Brain pericyte (primary cell): ENCODE results near the gene IL18RAP.

Source experiments
- DNase-seq: peaks from one replicate; pipeline ENCODE4 v3.0.0-alpha.2; 2012; ENCODE audit warnings: low read depth, low spot score

Gene IL18RAP

DNA sequence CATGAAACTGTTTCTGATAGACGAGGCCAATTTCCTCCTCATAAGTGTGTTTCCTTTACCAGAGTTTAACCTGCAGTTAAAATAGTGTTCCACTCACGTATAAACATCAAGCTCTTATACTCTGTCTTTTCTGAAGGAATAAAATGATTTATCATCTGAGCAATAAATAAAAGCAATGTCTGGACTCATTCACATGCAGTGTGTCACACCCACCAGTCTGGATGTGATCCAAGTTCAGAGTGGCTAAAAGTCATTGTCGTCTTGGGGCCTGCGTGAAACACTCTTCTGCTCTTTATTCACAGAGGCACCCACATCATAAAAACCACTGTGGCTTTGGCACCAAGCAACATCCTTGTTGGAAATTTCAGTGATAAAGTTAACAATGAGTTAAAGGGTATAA lies 30.5 kb downstream of the IL18RAP start:
- no peak for DNase-seq

DNA sequence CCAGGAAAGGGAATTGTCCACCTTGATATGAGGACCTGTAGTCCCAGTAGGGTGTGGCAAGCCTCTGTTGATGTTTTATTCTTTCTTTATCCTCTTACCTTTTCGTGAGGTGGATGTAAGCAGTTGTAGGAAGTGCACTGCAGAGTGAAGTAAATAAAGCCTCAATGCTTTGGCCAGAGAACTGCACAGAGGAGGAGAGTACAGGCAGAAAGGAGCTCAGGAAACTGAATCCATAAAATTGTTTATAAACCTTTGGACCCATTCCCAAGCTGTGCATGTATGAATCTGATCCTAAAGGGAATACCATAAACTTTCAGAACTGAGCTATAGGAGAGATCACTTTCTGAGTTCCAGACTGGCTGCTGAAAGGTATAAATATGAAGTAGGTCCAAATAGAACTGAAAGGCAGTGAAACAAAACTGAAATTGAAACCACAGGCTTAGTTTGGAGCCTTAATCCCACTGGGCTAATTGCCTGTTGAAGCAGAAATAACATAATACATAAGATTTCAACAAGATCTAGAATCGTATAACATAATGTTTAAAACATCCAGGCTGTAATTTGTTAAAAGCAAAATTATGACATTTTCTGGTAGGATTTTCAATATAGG lies 32.2 kb downstream of the IL18RAP start:
- no peak for DNase-seq

DNA sequence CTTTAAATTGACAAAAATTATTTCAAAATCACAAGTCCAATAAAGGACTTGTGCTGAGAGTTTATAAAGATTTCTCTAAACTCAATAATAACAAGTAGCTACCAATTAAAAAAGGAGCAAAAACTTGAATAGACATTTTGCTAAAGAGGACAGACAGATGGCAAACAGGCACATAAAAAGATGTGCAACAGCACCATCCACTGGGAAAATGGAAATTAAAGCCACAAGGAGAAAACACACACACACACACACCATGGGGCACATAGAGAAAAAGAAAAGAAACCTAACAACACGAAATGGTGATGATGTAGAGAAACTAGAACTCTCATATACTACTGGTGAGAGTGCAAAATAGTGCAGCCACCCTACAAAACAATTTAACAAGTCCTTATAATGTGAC lies 37.5 kb downstream of the IL18RAP start:
- no peak for DNase-seq

DNA sequence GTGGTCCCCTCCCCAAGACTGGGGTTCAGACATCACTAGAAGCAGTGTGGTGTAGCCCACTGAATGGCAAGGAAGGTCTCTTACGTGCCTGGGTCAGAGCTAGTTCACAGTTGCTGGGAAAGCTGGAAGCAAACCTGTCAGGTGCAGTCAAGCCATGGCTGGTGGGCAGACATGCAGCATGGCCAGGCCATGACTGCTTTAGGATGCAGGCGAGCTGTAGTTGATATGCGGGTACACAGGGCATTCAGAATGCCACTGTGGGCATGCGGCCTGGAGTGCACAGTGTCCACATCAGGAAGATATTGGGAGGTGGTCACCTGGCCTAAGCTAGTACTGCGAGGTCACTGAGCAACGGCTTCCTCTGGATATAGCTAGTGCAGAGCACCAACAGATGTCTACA lies 38.2 kb downstream of the IL18RAP start:
- DNase-seq = no peak

DNA sequence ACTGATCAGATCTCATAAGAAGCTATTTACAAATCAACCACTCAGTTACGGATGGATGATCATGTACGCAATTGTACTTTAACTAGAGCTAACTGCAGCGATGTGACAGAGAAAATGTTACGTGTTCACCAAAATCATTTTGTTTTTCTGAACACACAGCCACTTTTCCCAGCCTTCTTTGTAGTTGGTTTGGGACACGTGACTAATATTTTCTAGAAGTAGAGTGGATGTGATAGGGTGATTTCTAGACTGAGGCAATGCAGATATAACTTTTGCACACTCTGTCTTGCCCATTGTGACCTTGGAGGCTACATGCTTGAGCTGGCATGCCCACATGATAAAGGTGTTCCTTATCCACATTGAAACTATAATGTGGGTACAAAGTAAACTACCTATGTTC lies 40.2 kb downstream of the IL18RAP start:
- no peak for DNase-seq

DNA sequence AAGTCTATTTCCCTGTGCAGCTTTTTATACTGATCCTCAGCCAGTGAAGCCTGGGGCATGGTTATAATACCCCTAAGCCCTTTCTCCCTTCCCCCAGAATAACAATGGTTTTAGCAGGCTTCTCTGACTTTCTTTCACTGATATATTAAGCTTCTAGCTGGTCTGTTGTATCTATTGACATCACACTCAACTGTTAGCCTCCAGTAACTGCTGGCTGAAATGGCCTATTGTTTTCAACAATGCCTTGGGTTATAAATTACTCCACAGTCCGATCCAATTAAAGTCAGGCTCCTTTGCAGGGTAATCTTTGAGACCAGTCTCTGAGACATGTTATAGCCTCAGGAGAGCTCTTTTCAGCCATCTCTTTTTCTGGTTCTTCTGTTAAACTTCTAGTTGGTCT lies 47.2 kb downstream of the IL18RAP start:
- DNase-seq = no peak

DNA sequence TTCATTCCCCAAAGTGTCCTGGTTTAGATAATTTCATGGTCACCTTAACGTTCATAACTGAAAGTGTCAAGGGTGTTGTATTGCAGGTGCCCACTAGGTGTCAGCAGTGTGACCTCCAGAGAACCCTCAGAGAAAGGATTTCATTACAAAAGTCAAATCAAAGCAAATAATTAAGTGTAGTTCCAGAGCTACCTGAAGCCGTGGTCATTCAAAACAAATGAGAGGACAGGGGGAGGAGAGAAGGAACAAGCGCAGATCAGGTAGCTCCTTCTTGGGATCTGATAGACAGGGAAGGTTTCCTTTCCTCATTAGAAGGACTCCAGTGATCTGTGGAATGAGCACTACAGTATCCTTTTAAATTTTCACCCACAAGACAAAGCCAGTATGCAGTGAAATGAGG lies 50.1 kb downstream of the IL18RAP start, which contains the start of gene SLC9A4:
SLC9A4 (plus strand) TSS at position 207 of the 400 bp plus-strand sequence. CDS start 534 bp downstream, outside the sequence.
- no peak for DNase-seq

DNA sequence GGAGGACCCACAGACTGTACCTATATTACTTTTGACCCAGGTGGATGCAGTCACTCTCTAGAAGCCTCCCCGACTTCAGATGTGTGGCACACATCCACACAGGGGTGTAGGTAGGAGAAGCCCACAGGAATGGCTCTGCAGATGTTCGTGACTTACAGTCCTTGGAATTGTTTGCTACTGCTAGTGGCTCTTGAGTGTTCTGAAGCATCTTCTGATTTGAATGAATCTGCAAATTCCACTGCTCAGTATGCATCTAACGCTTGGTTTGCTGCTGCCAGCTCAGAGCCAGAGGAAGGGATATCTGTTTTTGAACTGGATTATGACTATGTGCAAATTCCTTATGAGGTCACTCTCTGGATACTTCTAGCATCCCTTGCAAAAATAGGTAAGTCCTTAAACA lies 50.7 kb downstream of the IL18RAP start:
- no peak for DNase-seq

DNA sequence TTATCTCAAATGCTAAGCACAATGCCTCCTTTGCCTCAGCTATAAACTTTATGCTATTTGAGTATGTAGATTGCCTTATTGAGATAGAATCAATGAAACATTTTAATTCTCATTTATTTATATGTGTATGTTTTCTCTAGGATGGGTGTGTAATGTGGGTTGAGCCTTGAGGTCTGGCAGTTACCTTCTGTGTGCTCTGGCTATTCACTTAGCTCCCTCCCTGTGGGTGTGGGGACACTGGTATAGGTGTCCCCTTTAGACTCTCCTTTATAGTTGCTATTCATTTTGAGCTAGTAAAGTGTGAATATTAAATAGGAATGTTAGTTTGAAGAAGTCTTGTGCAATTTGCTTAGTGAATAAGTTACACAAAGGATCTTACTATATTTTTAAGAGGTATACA lies 51.8 kb downstream of the IL18RAP start:
- DNase-seq = no peak

DNA sequence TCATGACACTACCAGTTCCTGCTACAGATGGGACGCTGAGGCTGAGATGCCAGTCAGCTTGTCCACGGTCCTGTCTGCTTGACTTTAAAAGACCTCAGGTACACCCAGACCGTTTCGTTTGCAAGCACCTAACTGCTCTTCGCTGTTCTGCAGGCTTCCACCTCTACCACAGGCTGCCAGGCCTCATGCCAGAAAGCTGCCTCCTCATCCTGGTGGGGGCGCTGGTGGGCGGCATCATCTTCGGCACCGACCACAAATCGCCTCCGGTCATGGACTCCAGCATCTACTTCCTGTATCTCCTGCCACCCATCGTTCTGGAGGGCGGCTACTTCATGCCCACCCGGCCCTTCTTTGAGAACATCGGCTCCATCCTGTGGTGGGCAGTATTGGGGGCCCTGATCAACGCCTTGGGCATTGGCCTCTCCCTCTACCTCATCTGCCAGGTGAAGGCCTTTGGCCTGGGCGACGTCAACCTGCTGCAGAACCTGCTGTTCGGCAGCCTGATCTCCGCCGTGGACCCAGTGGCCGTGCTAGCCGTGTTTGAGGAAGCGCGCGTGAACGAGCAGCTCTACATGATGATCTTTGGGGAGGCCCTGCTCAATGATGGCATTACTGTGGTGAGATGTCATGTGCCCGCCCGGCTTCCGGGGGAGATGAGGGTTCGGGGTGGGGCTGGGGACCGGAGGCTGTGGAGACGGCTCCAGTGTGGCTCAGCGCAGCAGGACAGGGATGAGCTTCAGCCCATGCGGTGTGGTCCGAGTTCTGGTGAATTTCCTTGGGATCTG lies 55.9 kb downstream of the IL18RAP start:
- DNase-seq = no peak

DNA sequence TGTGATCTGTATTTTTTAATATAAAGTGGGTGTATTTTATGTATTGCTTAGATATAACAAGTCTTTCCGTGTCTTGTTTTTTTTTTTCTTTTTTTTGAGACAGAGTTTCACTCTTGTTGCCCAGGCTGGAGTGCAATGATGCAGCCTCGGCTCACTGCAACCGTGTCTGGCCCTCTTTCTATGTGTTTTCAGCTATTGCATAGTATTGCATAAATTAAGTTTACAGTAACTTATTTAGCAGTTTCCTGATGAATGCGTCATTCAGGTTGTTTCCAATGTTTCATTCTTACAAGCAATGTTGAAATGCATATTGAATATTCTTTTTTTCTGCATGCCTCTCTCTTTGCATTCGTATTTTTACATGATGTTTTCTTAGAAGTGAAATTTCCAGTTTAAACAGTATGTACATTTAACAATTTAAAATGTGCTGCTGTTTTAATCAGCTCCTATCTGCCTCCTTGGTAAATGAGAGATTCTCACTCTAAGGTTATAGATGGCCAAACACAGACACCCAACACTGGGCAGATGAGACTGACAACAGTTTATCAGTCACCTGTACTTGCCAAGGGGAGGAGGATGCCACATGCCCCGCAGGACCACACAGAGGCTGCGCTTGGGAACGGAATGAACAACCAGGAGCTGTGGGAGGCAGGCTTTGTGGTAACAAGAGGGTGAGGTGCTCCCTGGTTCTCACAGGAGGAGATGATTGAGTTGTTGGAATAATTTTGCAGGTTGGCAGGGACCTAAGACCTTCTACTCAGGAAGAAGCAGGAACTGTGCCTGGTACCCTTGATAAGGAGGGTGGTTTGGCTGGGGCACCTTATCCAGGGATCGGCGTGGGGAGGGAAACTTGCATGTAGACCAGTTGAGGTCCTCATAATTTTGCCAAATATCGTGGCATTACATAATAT lies 57.6 kb downstream of the IL18RAP start:
- DNase-seq = no peak

DNA sequence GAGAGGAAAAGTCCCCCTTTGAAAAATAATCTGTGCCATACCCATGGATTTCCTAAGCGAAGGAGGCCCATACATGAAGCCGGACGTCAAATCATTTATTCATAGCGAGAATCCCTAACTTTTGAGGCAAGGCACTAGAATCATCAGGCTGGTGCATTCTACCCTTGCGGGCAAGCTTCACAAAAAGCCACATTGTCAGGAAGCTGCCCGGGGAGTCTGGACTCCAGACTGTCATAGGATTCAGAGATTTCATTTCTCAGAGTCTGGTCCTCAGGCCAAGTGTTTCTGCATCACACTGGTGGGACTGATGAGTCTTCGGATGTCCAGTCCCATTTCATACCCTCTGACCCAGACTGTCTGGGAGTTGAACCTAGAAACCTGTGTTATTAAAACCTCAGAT lies 59.0 kb downstream of the IL18RAP start:
- no peak for DNase-seq

DNA sequence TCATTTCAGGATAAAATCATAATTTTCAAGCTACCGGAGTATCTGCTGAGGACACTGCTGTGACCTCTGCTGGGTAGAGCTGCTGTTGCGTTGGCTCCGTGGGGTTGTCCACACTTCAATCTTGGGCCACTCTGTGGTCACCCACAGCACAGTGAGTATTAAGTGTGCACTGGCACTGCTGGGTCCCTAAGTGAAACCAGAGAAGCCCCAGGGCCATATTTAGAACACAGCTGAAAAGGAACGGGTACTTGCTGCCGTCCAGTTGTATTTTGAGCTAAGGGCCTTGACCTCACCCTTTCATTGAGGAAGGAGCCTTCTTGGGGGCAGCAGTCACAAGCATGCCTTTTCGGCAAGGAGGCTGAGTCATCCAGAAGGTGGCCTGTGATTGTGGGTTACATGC lies 60.1 kb downstream of the IL18RAP start:
- no peak for DNase-seq

DNA sequence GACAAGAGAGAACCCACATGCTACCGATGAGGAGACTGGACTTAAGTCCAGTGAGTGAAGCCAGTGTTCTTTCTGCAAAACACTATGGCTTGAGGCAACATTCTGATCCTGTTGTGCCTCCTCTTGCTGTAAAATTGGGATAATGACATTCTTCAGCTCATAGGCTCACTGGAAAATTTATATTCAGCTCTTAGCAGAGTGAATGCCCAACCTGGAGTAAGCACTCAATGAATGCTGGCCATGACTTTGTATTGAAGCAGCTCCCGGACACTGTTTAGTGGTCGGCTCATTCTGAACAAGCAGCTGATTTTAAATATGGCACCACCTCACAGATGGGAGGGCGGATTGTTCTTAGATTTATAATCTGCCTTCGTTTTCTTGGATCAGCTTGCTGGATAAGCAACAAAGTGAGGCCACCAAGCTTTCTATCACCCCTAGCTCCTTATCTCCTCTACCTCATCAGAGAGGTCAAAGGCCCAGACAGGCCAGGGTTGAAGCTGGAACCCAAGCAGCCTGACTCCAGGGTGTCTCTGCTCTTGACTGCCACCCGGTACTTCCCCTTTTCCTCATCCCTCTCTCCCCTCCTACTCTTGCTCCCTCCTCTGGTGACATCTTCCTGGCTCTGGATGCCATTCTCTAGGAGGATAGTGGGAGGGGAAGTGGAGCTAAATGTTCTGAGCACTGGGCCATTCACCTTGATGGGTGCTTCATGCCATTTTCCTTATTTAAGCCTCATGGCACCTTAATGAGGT lies 61.5 kb downstream of the IL18RAP start:
- DNase-seq = no peak

DNA sequence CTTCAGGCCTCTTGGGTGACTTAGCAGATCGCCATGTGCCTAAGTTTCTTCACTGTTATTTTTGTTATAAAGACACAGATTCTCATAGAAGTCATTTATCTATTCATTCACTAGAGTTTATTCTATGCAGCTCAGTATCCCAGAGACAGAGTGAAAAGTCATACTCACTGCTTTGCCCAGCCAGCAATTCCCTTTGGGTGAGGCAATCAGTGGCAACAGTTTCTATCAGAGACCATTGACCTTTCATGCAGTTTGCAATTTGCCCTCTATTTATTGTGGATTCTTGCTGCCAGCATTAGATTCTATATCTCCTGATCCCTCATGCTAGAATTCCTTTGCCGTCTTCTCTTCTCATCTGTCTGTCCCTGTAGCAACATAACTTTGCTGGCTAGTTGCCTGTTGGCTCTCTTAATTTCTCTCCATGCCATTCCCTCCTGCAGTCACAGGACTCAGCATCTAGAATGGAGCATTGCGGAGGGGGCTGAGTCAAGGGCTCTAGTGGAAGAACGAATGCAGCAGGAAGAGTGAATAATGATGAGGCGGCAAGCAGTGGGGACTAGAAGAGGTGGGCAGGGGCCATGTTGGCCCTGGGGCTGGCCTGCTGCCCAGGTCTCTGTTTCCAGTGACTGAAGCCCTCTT lies 62.3 kb downstream of the IL18RAP start:
- DNase-seq = no peak

DNA sequence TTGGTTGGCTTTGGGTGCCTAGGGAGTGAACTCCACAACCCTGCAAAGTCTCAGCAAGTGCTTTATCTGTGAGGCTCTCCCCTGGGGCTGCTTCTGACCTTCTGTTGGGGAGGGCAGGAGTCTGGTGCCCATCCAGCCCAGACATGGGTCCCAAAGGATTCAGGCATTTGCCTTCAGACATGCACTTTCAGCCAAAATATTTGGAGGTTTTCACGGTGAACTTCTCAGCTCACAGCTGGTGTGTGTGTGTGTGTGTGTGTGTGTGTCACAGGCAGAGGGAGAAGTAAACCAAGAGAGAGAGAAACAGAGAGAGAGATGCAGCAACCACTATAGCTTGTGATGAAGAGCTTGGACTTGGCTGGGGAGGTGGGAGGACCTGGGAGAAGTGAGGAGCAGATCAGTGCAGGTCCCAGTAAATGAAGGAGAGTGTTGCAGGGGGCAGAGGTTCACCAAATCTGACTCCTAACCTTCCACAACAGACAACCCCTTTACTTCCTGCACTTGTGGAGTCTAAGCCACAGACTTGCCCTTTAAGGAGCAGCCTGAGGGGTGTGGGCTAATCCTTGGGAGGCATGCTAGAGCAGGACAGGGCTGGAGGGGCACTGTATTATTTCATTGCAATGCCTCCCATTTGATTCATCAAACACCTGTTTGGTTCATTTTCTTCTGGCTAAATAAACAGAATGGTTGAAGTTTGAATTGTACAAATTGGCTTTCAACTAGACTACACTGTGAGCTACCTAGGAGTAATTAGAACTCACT lies 64.2 kb downstream of the IL18RAP start:
- DNase-seq = no peak

DNA sequence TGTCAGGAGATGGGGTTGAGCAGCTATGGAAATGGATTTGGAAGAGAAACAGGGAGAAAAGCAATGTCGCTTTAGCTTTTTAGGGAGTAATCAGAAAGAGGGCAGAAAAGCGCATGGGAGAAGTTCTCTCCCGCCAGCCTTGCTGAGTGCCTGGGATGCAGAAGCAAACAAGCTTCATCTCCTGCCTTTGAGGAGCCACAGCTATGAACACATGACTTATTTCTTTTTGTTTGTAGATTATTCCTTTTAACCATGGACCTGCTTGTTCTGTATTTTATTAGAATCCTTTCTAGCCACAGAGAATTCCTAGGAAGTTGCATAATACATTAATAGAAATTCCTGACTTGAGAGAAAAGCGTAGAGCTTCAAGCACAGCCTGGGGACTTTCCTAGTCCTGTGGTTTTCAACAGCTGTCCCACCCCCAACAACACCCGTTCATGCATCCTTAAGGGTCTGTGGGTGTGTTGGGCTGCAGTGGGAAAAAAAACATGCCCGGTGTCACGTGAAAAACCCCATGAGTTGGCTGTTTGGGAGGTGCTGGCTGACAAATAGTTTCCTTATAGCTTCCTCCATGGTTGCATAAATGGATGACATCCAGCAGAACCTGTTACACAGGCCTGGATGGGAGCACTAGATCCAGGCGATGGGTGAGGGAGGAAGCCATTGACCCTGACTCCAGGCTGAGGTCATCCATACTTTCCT lies 65.0 kb downstream of the IL18RAP start:
- DNase-seq = no peak

DNA sequence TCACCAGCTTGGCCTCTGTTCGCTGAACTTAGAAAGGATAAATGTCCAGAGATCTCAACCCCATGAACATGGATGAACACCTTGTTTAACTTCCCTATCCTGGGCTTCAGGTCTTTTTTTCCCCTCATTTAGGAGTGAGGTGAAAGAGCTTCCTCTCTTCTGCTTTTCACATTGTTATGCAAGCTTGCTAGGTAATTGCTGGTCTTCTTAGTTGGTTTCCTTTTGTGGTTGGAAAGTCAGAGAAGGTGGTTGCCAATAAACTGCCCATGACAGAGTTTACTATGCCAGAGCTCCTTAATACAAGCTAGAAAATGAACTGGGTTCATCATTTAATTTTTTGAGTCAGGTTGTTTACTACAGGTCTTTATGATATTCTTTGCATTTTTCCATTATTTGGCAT lies 66.7 kb downstream of the IL18RAP start:
- DNase-seq = no peak

DNA sequence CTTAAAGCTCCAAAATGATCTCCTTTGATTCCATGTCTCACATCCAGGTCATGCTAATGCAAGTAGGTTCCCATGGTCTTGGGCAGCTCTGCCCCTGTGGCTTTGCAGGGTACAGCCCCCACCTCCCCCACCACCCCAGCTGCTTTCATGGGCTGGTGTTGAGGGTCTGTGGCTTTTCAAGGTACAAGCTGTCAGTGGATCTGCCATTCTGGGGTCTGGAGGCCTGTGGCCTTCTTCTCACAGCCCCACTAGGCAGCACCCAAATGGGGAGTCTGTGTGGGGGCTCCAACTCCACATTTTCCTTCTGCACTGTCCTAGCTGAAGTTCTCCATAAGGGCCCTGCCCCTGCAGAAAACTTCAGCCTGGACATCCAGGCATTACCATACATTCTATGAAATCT lies 69.0 kb downstream of the IL18RAP start:
- no peak for DNase-seq

DNA sequence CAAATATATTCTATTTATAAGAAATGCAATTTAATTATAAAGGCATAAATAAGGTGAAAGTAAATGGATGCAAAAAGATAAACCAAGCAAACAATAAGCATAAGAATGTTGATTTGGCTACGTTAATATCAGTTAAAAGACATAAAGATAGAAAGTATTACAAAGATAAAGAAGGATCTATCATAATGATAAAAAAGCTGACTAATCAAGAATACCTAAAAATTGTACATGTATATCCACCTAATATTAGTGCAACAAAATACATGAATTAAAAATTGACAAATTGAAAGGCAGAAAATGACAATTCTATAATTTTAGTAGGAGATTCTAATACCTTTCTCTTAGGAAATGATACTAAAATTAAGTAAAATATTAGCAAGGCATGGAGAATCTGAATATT lies 71.6 kb downstream of the IL18RAP start:
- no peak for DNase-seq
